Esophagus squamous epithelium (tissue), 5 donors: ENCODE data around the gene SCD5. TPM values are rescaled to one million over a fixed set of nuclear protein-coding genes. Genes with fewer than 3 reads are reported as not detected.

Experiments
- DNase-seq: peaks from one replicate; lab custom pipeline; 2025; lab: John Stamatoyannopoulos, UW
- H3K27ac ChIP-seq, 4 donors: fragments of 200-600 bp; sonication (generic); one replicate each; pipeline ENCODE4 v1.5.1; 2016 to 2019; ENCODE audit warnings: mild to moderate bottlenecking in 1 of 4
- H3K27me3 ChIP-seq, 4 donors: fragments of 200-600 bp; sonication (generic); 1 replicate in 3 of 4; 2 replicates in 1 of 4; pipeline versions ENCODE4 v1.5.1 to v1.6.0; 2017 to 2021; ENCODE audit warnings: antibody characterized with exemption in 1 of 4
- H3K36me3 ChIP-seq, 3 donors: fragments of 200-600 bp; sonication (generic); one replicate each; pipeline ENCODE4 v1.5.1; 2016 to 2019
- H3K4me1 ChIP-seq, 3 donors: fragments of 200-600 bp; sonication (generic); one replicate each; pipeline ENCODE4 v1.5.1; 2017 to 2019
- H3K4me3 ChIP-seq, 4 donors: fragments of 200-600 bp; sonication (generic); 1 replicate in 3 of 4; 2 replicates in 1 of 4; pipeline ENCODE4 v1.5.1; 2016 to 2019; ENCODE audit warnings: mild to moderate bottlenecking in 2 of 4, moderate library complexity in 1 of 4
- H3K9me3 ChIP-seq, 3 donors: fragments of 200-600 bp; sonication (generic); one replicate each; pipeline ENCODE4 v1.5.1; 2016 to 2019
- POLR2A ChIP-seq, 4 donors: fragments of 450-650 bp; IDR thresholded peaks; one replicate each; pipeline ENCODE4 v1.6.1; 2017; ENCODE audit warnings: antibody characterized with exemption in 4 of 4, mild to moderate bottlenecking in 4 of 4, moderate library complexity in 3 of 4
- WGBS, 2 donors: methylation state at CpG; one replicate each; pipeline ENCODE4 v1.1.5; 2018; 5-methylcytosine and 5-hydroxymethylcytosine counted together
- intact Hi-C: fragments of 100-400 bp; cut with DNase I; formaldehyde crosslinking; loops from one replicate; pipeline ENCODE4 v1.15.0; 2022
- total RNA-seq, 4 donors: library from RNA; depleted of rRNA; stranded (reverse); fragments of >200 nt; gene quantifications; one replicate each; pipeline ENCODE4 v1.1.0, GENCODE V29; 2016
- TF ChIP-seq, protein P1 (sequence below), 6 experiments: fragments of 450-650 bp in 4 of 6; fragments of 200-600 bp in 2 of 6; sonication (generic) in 2 of 6; IDR thresholded peaks; one replicate each; pipeline ENCODE4 v1.5.1; 2016 to 2019; ENCODE audit warnings: antibody characterized with exemption in 6 of 6, mild to moderate bottlenecking in 4 of 6, moderate library complexity in 4 of 6
- donor health status: DM: yes; HTN: yes; CAD: no.

The SCD5 gene
- total RNA-seq, 4 donors from 2014 or later: 1.2 to 6.3 (median 4.3) TPM

DNA sequence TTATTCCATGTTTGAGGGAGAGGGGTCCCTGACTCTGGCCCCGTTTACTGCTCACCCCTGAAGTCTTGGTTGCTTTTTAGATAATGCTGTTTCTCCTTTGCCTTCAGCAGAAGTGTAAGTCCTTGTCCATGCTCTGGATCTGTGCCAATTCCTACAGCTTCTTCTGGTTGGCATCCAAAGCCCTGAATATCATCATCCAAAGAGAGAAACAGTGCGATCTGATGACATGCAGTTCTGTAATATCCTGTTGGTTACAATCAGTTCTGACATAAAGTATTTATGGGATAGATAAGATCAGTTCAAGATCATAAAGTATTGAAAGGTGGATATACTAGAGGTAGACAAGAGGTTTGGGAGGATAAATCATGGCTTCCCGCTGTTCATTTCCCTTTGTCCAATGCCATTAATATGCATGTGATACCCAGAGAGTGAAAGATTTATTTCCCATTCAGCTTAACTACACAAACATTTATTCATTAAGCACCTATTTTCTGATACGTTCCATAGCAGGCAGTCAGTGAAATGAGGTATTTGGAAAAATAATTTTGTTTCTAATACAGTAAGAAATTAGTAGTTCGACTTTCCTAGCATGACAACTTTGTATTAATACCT is 183.7 kb downstream of the SCD5 start:
- TF ChIP-seq, protein P1, sequence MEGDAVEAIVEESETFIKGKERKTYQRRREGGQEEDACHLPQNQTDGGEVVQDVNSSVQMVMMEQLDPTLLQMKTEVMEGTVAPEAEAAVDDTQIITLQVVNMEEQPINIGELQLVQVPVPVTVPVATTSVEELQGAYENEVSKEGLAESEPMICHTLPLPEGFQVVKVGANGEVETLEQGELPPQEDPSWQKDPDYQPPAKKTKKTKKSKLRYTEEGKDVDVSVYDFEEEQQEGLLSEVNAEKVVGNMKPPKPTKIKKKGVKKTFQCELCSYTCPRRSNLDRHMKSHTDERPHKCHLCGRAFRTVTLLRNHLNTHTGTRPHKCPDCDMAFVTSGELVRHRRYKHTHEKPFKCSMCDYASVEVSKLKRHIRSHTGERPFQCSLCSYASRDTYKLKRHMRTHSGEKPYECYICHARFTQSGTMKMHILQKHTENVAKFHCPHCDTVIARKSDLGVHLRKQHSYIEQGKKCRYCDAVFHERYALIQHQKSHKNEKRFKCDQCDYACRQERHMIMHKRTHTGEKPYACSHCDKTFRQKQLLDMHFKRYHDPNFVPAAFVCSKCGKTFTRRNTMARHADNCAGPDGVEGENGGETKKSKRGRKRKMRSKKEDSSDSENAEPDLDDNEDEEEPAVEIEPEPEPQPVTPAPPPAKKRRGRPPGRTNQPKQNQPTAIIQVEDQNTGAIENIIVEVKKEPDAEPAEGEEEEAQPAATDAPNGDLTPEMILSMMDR (IDR thresholded peaks at IDR 0.05): no peak
- no peak for TF ChIP-seq POLR2A (IDR thresholded peaks at IDR 0.05)
- 78 to 79% methylated on average over 5 of the region's 5 CpGs for WGBS, 2 donors
- H3K27ac ChIP-seq: no peak overlapping the region
- DNase-seq: no peak
- intact Hi-C loops: no loop called here
- H3K4me1 ChIP-seq: no peaks in the 10 kb centered on the region
- H3K9me3 ChIP-seq: no peaks in the 10 kb centered on the region
- peaks cover 0 to 17% (median 0%) of the 10 kb centered on the region in 4 donors for H3K27me3 ChIP-seq
- H3K4me3 ChIP-seq: no peak overlapping the region
- H3K36me3 ChIP-seq: no peaks in the 10 kb centered on the region

GRCh38 chr4:82613121-82613520 is 185.5 kb downstream of the SCD5 start:
- H3K4me3 ChIP-seq: no peak overlapping the region
- peaks cover 0 to 17% (median 0%) of the 10 kb centered on the region in 4 donors for H3K27me3 ChIP-seq
- TF ChIP-seq, protein P1 (IDR thresholded peaks at IDR 0.05): no peak
- no peak for TF ChIP-seq POLR2A (IDR thresholded peaks at IDR 0.05)
- 75 to 78% methylated on average over 3 of the region's 3 CpGs for WGBS, 2 donors
- H3K9me3 ChIP-seq: no peaks in the 10 kb centered on the region
- H3K4me1 ChIP-seq: no peaks in the 10 kb centered on the region
- no peaks in the 10 kb centered on the region for H3K36me3 ChIP-seq
- no peak overlapping the region for H3K27ac ChIP-seq
- intact Hi-C loops: no loop called here
- no peak for DNase-seq

DNA sequence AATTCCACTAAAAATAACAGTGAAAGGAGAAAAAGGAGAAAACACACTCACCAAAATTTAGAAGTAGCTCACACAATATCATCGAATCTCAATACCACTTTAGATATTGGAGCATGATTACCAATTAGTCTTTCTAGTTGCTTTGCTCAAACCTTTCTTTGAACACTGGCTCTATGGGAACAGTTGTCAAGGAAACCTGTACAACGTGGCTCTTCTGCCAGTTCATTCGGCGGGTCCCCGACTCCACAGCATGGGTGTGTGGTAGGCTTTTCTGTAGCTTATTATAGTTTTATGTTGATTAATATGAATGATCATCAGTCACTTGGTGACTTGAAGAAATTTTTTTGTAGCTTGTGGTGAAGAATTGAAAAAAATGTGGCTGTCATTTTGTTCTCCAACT is 186.6 kb downstream of the SCD5 start:
- Histone ChIP-seq H3K27me3 (peaks cover 0 to 13% (median 0%) of the 10 kb centered on the region in 4 donors), H3K4me3 (no peak overlapping the region), H3K27ac (no peak overlapping the region), H3K9me3 (no peaks in the 10 kb centered on the region), H3K4me1 (no peaks in the 10 kb centered on the region), H3K36me3 (no peaks in the 10 kb centered on the region)
- 74% methylated on average over 5 of the region's 5 CpGs for WGBS, 2 donors
- no peak for DNase-seq
- TF ChIP-seq, protein P1 (IDR thresholded peaks at IDR 0.05): no peak
- no peak for TF ChIP-seq POLR2A (IDR thresholded peaks at IDR 0.05)
- intact Hi-C loops: no loop called here

DNA sequence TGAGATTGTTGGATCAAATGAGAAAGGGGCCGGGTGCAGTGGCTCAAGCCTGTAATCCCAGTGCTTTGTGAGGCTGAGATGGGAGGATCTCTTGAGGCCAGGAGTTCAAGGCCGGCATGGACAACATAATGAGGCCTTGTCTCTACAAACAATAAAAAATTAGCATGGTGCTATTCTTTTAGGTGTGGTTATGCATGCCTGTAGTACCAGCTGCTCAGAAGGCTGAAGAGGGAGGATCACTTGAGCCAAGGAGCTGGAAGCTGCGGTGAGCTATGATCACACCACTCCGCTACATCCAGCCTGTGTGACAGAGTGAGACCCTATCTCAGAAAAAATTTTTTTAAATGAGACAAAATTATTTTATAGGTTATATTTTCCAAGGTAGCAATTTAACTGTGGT is 187.1 kb downstream of the SCD5 start:
- no peak for TF ChIP-seq POLR2A (IDR thresholded peaks at IDR 0.05)
- TF ChIP-seq, protein P1 (IDR thresholded peaks at IDR 0.05): no peak
- WGBS, 2 donors: 78 to 86% methylated on average over 3 to 4 of the region's 4 CpGs
- no peaks in the 10 kb centered on the region for H3K36me3 ChIP-seq
- no peak overlapping the region for H3K4me3 ChIP-seq
- peaks cover 0 to 13% (median 0%) of the 10 kb centered on the region in 4 donors for H3K27me3 ChIP-seq
- H3K9me3 ChIP-seq: no peaks in the 10 kb centered on the region
- H3K27ac ChIP-seq: no peak overlapping the region
- intact Hi-C loops: no loop called here
- no peak for DNase-seq
- no peaks in the 10 kb centered on the region for H3K4me1 ChIP-seq

GRCh38 chr4:82610041-82610440 is 188.6 kb downstream of the SCD5 start:
- H3K27me3 ChIP-seq: peaks cover 0 to 3% (median 0%) of the 10 kb centered on the region in 4 donors
- no peaks in the 10 kb centered on the region for H3K4me1 ChIP-seq
- intact Hi-C loops: no loop called here
- 82 to 95% methylated on average over 2 of the region's 2 CpGs for WGBS, 2 donors
- H3K27ac ChIP-seq: no peak overlapping the region
- no peak overlapping the region for H3K4me3 ChIP-seq
- TF ChIP-seq POLR2A (IDR thresholded peaks at IDR 0.05): no peak
- TF ChIP-seq, protein P1 (IDR thresholded peaks at IDR 0.05): no peak
- H3K36me3 ChIP-seq: no peaks in the 10 kb centered on the region
- DNase-seq: no peak
- no peaks in the 10 kb centered on the region for H3K9me3 ChIP-seq
